Fibroblast of gingiva (primary cell): ENCODE data around the gene CACNA2D4.
"Not testable (repeated sequence)": the region's sequence is repeated elsewhere in the genome, so short reads cannot be mapped to it uniquely, and the experiment has no call there.

ENCODE experiments used
- DNase-seq: peaks from one replicate; pipeline ENCODE4 v3.0.0-alpha.2; 2011; ENCODE audit warnings: low read depth

CACNA2D4 gene

DNA sequence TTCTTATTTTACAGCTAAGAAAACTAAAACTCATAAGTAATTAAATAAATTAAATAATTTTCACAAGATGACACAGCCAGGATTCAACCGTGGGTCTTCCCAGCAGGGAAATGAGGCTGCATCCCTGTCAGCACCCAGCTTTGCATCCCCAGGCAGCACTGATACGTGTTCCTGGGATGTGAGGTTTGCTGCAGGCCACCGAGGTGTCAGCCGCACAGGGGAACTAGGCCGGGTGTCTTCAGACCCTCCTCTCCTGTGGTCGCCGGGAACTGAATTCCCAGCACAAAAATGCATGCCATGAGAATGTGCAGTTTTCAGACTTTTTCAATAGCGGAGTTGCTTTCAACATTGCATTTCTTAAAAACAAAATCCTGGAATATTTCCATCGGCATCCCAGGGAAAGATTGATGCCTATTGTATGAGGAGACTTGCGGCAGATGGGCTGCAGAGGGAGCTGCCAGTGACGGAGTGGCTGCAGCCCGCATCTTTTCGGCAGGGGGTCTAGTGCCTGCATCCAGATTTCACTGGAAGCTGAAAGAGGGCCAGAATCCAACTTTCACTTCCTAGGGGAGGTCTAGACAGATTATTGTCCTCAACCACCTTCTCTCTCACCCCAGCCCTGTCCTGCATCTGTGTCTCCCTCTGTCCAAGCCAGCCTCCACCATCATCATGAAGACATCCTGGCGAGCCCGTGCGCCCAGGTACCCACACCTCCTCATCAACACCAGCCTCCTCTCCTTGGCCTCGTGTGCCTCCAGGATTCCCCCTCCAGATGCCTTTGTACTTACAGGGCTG is 85.5 kb downstream of the CACNA2D4 start:
- DNase-seq, result no peak

GRCh38 chr12:1830981-1831963 is 87.2 kb downstream of the CACNA2D4 start:
- peak; percentile 26 for DNase-seq

GRCh38 chr12:1830401-1830845 is 88.0 kb downstream of the CACNA2D4 start:
- DNase-seq, result no peak

GRCh38 chr12:1829306-1829900 is 89.0 kb downstream of the CACNA2D4 start:
- DNase-seq, result no peak

GRCh38 chr12:1828856-1829255 is 89.6 kb downstream of the CACNA2D4 start:
- DNase-seq, result no peak

- DNase-seq, result no peak
Measured at GRCh38 chr12:1827826-1828805, 90.3 kb downstream of the CACNA2D4 start.

DNA sequence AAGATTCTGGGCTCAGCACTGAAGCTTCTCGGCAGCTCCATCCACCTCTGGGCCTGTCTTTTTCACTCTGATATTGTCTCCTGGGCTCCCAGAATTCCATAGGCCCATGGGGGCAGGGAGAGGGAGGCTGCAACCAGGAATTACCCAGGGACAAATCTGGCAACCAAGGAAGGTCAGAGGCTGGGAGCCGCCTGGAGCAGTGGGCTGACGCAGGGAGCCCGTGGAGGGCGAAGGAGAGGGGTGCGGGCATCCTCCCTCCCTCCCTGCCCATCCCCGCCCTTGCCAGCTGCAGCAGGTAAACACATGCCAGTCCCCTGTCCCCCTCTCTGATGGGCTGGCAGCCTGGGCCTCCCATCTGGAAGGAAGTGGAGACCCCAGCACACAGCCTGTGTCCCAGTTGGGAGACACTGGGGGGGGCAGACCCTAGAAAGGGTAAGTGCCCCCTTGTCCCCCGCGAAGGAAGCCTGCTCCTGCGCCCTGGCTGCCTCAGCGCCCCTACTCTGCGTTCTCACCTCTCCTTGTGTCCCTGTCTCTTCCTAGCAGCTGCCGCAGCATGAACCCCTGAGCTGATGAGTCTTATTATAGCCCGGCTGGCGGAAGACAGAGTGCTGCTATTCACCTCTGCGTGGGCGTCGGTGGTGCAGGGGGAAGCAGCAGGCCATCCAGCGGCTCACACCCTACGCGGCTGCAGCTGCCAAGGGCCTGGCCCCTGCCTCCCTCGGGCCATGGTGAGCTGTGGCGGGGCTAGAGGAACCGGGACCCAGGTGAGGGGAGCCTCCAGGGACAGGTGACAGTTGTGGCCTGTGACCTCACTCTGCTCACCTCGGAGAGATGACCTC is 91.4 kb downstream of the CACNA2D4 start:
- DNase-seq, result no peak

DNA sequence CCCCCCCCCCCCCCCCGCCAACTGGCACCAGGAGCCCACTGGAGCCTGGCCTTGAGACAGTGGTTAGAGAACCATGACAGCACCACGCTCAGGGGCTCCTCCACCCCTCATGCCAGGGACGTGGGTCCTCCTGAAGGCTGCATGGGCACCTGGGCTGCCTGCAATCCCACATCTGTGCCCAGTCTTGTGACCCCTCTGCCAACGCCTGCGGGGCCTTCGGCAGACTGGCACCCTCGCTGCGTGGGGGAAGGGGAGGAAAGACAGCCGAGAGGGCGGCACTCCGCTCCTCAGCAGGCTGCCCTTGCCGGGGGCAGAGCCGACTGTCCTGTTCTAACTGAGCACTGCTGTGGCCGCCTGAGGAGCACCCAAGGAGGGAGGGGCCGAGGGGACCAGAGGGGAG is 92.1 kb downstream of the CACNA2D4 start:
- no peak for DNase-seq

DNA sequence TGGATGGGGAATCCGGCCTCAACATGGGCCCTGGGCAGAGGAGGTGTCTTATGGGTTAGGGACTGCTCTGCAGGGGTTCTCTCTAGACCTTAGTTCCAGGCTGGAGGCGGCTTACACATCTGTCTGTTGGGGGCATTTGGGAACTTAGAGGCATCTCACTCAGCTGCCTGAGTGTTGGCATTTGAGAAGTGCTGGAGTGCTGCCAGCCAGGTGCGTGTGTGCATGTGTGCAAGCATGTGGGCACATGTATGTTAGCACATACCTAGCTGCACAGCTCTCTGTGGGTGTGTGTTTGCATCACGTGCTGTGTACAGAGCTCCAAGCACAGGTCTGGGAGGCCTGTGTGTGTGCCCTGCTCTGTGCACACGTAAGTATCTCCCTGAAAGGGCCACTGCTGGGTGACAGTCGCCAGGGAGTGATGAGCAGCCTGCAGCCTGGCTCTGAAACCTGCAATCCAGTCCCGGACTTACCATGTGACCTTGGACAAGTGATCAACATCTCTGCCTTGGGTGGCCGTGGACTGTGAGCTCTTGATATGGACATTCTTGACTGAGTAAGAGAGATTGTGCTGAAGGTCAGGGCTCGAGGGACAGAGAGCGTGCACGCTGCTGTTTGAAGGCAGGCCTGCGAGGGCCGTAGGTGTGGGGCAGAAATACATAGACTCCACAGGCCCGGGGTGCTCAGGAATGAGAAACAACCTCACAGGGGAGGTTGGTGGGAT is 92.9 kb downstream of the CACNA2D4 start:
- DNase-seq, result no peak

DNA sequence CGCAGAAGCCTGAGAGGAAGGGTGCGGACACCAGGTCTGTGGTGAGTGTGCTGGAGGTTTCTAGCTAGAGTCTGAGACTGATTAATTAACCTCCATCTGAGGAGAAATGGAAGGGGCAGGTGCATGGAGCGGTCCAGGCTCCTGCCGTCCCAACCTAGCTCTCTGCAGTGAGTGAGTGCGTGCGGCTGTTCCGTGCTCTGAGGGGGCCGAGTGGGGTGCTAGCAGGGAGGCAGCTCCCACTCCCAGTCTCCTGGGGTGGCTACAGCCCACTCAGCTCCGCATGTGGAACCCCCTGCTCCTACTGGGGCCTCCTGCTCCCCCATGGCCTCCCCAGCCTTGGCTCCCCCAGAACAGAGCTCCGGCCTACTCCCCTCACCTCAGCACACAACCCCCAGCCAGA is 95.2 kb downstream of the CACNA2D4 start:
- DNase-seq, result no peak

GRCh38 chr12:1822699-1823098 is 95.8 kb downstream of the CACNA2D4 start:
- no peak for DNase-seq

GRCh38 chr12:1821805-1822204 is 96.6 kb downstream of the CACNA2D4 start:
- DNase-seq, result no peak

DNA sequence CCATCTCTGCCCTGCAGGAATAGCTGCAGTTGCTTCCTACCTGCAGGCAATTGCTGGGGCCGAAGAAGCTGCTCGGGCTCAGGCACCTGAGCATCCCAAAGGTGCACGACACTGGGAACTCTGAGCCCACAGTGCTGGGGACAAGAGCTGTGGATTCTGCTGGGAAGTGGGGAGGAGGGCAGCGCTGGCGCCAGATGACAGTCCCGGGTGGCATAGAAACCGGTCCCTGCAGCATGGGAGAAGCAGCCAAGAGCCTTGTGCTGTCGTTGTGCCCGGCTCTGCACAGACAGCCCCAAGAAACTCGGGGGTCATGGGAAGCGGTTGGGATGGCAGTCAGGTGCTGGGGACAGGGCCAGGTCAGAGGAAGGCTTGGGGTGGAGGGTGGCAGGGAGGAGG is 97.6 kb downstream of the CACNA2D4 start:
- no peak for DNase-seq

GRCh38 chr12:1820191-1820895 is 98.1 kb downstream of the CACNA2D4 start, which contains the start of gene LRTM2:
LRTM2 (plus strand) TSS chr12:1820565; CDS start chr12:1828149, 7,584 bp downstream.
- no peak for DNase-seq

- no peak for DNase-seq
Measured at GRCh38 chr12:1819571-1819970, 98.9 kb downstream of the CACNA2D4 start.

GRCh38 chr12:1819050-1819449 is 99.4 kb downstream of the CACNA2D4 start:
- DNase-seq, result no peak

DNA sequence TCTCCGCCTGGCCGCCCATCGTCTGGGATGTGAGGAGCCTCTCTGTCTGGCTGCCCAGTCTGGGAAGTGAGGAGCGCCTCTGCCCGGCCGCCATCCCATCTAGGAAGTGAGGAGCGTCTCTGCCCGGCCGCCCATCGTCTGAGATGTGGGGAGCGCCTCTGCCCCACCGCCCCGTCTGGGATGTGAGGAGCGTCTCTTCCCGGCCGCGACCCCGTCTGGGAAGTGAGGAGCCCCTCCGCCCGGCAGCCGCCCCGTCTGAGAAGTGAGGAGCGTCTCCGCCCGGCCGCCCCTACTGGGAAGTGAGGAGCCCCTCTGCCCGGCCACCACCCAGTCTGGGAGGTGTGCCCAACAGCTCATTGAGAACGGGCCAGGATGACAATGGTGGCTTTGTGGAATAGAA is 100.5 kb downstream of the CACNA2D4 start:
- not testable (repeated sequence) for DNase-seq

- DNase-seq, result no peak
Measured at GRCh38 chr12:1816730-1817348, 101.6 kb downstream of the CACNA2D4 start.
